Erythroblast (primary cell): ENCODE data around the gene AKAP6.

Experiments
- DNase-seq, 2 experiments: peaks; one replicate each; lab custom pipeline; 2025; lab: John Stamatoyannopoulos, UW
- GATA1 ChIP-seq: IDR thresholded peaks from 2 replicates; pipeline ENCODE4 v1.6.1; 2011; ENCODE audit warnings: low read depth, mild to moderate bottlenecking, control low read depth, low read length, moderate library complexity
- POLR2A ChIP-seq: IDR thresholded peaks from 2 replicates; pipeline ENCODE4 v1.6.1; 2011; ENCODE audit warnings: mild to moderate bottlenecking, low read length

The AKAP6 gene

GRCh38 chr14:32678088-32678487 is 349.0 kb downstream of the AKAP6 start:
- no peak for DNase-seq
- no peak for TF ChIP-seq GATA1
- no peak for TF ChIP-seq POLR2A

GRCh38 chr14:32679927-32680612 is 351.0 kb downstream of the AKAP6 start:
- TF ChIP-seq GATA1 (no peak), POLR2A (no peak)
- no peak for DNase-seq

- TF ChIP-seq POLR2A (no peak), GATA1 (no peak)
Measured at GRCh38 chr14:32681598-32681997, 352.5 kb downstream of the AKAP6 start.

GRCh38 chr14:32682214-32682613 is 353.1 kb downstream of the AKAP6 start:
- DNase-seq, result no peak

More at GRCh38 chr14:32681598-32681997, 352.5 kb downstream of the AKAP6 start:
- DNase-seq, result no peak

GRCh38 chr14:32683679-32684078 is 354.6 kb downstream of the AKAP6 start:
- TF ChIP-seq GATA1 (no peak), POLR2A (no peak)
- no peak for DNase-seq

More at GRCh38 chr14:32682214-32682613, 353.1 kb downstream of the AKAP6 start:
- TF ChIP-seq GATA1 (no peak), POLR2A (no peak)

- no peak for DNase-seq
- TF ChIP-seq POLR2A (no peak), GATA1 (no peak)
Measured at GRCh38 chr14:32688941-32689340, 359.8 kb downstream of the AKAP6 start.

- peak; percentile 33 to 76 for DNase-seq
- TF ChIP-seq GATA1 (no peak), POLR2A (no peak)
Measured at GRCh38 chr14:32692441-32692840, 363.3 kb downstream of the AKAP6 start.

- TF ChIP-seq GATA1 (no peak), POLR2A (no peak)
- DNase-seq, result peak in 1 of 2 experiments; percentile 17
Measured at GRCh38 chr14:32693114-32693513, 364.0 kb downstream of the AKAP6 start.

- DNase-seq, result no peak
- no peak for TF ChIP-seq POLR2A
- TF ChIP-seq GATA1, result no peak
Measured at GRCh38 chr14:32694795-32695449, 365.8 kb downstream of the AKAP6 start.

GRCh38 chr14:32696325-32697091 is 367.4 kb downstream of the AKAP6 start:
- DNase-seq, result no peak
- no peak for TF ChIP-seq GATA1
- no peak for TF ChIP-seq POLR2A

GRCh38 chr14:32697114-32697513 is 368.0 kb downstream of the AKAP6 start:
- no peak for TF ChIP-seq POLR2A
- no peak for TF ChIP-seq GATA1
- no peak for DNase-seq

- no peak for DNase-seq
Measured at GRCh38 chr14:32697704-32698103, 368.6 kb downstream of the AKAP6 start.

GRCh38 chr14:32698831-32699230 is 369.7 kb downstream of the AKAP6 start:
- no peak for DNase-seq
- no peak for TF ChIP-seq GATA1
- no peak for TF ChIP-seq POLR2A

More at GRCh38 chr14:32697704-32698103, 368.6 kb downstream of the AKAP6 start:
- TF ChIP-seq POLR2A (no peak), GATA1 (no peak)

GRCh38 chr14:32701475-32701874 is 372.4 kb downstream of the AKAP6 start:
- DNase-seq, result no peak
- TF ChIP-seq GATA1 (no peak), POLR2A (no peak)
